ENCODE measurements around the gene CYBA.

DNA sequence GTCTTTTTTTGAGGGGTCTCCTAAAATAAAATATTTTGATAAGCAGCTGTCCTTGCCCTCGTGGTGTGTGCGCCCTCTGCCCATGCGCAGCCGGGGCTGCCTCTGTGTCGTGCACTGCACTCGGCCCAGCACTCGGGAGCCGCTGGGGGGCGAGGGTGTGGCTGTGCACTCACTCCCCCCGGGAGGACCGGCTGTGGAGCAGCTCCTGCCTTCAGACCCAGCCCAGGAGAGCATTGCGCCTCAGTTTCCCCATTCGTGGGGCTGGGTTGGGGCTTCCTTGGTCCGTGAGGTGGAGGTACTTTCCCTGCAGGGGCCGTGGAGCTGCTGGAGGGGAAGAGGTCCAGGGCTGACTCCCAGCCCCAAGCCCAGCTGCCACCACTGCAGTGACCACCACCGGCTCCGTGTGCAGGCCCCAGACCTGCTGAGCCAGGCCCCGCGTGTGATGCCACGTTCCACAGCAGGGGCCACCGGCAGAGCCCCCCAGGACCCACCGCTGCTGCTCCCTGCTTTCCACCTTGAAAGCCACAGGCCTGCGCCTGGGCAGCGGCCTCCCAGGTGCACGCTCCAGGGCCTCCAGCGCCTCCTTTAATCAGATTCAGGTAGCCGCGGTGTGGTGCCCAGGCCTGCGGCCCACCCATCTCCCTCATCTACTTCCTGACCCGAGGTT, 18.8 kb downstream of the CYBA start:
- no peak for TF ChIP-seq EZH2phosphoT487 (IDR thresholded peaks at IDR 0.05; ENCODE audit: borderline replicate concordance, low read depth, low read length)
- TF ChIP-seq, protein P1, sequence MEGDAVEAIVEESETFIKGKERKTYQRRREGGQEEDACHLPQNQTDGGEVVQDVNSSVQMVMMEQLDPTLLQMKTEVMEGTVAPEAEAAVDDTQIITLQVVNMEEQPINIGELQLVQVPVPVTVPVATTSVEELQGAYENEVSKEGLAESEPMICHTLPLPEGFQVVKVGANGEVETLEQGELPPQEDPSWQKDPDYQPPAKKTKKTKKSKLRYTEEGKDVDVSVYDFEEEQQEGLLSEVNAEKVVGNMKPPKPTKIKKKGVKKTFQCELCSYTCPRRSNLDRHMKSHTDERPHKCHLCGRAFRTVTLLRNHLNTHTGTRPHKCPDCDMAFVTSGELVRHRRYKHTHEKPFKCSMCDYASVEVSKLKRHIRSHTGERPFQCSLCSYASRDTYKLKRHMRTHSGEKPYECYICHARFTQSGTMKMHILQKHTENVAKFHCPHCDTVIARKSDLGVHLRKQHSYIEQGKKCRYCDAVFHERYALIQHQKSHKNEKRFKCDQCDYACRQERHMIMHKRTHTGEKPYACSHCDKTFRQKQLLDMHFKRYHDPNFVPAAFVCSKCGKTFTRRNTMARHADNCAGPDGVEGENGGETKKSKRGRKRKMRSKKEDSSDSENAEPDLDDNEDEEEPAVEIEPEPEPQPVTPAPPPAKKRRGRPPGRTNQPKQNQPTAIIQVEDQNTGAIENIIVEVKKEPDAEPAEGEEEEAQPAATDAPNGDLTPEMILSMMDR (conservative IDR thresholded peaks at IDR 0.05; ENCODE audit: low read length), result no peak
